GM19467 (cell line): ENCODE measurements around the gene AMELX.

Experiments used
- ATAC-seq: cut with Tn5 transposase; IDR thresholded peaks from one replicate; pipeline ENCODE4 v1.9.1; 2021; ENCODE audit warnings: mild to moderate bottlenecking, moderate library complexity; ENCODE audit not compliant: unreplicated experiment

The AMELX gene

DNA sequence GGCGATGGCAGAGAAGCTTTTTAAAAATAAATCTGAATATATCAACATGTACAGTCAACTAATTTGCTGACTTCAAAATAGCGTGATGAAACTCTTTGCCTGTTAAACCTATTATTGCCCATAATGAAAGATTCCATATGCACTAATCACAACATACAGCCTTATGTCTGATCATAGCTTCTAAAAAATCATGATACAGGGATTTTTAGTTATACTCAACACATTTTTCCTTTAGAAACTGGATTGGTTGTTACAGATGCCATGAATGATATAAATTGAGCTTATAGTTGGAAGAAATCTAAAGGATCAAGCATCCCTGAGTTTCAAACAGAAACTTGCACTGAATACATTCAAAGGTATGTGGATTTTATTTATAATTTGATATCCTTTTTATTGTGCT lies at the start of gene AMELX:
Gene AMELX (plus strand): TSS at position 301 of the 400 bp plus-strand sequence. CDS start 1,376 bp downstream, outside the sequence.
- no peak for ATAC-seq

GRCh38 chrX:11244636-11245035 lies 48.6 kb upstream of the AMELX start:
- ATAC-seq: no peak

- ATAC-seq: no peak
Measured at GRCh38 chrX:11254417-11255109, 38.6 kb upstream of the AMELX start.

- ATAC-seq: no peak
Measured at GRCh38 chrX:11257290-11257689, 35.9 kb upstream of the AMELX start.

DNA sequence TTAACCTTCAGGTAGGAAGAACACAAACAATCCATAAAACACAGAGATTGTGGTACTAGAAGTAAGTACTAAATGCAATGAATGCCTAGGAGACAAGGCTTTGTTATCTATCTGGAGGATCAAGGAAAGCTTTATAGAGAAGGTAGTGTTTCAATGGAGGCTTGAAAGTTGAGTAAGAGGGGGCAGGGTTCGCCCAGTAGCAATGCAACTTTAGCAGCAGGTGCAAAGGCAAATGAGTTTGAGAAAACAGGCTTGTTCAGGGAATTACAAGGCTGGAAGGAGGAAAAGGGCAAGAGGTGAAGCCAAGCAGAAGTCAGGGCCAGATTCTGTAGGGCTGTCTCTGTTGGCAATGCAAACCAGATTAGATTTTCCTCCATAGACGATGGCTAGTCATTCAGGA lies 35.5 kb upstream of the AMELX start:
- ATAC-seq: no peak

GRCh38 chrX:11259437-11259836 lies 33.8 kb upstream of the AMELX start:
- no peak for ATAC-seq

DNA sequence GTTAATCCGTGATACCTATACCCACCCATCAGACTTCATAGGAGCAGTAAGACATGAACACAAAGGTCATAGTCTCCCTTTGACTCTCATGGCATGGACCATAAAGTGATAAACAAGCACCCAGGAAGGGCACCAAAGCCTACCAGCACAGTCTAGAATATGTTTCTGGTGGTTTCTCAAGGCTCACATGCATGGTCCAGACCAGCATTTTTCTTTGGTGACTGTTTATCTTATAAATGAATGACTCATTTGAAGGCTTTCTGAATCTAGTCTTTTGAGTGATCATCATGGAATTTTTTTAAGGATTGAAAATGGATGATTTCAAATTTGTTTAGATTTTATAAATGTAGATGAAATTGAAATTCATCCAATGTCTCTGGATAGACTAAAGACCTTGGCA lies 32.0 kb upstream of the AMELX start:
- ATAC-seq: no peak

GRCh38 chrX:11264925-11265324 lies 28.3 kb upstream of the AMELX start:
- no peak for ATAC-seq

GRCh38 chrX:11265352-11265751 lies 27.9 kb upstream of the AMELX start:
- ATAC-seq: no peak

- no peak for ATAC-seq
Measured at GRCh38 chrX:11266573-11267003, 26.6 kb upstream of the AMELX start.

- no peak for ATAC-seq
Measured at GRCh38 chrX:11267425-11267824, 25.8 kb upstream of the AMELX start.

DNA sequence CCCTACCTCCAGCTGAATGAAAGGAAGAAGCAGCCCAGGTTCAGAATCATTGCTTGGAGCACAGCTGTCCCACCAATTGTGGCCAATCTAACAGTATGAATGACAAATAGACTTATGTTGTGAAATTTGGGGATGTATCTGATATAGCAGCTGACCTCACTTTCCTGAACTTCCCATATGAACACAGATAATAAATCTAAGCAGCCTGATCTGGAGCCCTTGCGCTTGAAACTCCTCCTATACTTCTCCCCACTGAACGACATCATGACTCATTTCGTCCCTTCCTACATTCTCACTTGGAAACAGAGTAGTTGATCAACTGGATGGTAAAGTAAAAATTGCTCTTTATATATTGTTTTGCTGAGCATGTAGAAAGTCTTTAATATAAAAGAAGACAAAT lies 24.2 kb upstream of the AMELX start:
- no peak for ATAC-seq

DNA sequence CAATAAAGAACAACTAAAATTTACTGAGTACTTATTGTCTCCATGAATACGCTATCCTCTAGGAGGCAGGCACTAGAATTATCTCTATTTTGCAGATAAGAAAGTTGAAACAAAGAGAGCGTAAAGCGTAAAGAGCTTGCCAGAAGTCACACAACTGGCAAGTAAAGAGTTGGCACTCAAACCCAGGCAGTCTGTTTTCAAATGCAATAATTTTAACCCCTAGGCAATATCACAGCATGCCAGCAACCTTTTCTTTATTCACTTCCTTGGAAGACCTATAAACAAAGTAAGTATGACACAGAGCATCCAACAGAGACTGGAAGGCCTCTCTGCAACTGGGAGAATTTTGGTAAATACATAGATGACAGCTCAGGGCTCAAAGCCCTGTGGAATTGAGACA lies 23.2 kb upstream of the AMELX start:
- no peak for ATAC-seq

DNA sequence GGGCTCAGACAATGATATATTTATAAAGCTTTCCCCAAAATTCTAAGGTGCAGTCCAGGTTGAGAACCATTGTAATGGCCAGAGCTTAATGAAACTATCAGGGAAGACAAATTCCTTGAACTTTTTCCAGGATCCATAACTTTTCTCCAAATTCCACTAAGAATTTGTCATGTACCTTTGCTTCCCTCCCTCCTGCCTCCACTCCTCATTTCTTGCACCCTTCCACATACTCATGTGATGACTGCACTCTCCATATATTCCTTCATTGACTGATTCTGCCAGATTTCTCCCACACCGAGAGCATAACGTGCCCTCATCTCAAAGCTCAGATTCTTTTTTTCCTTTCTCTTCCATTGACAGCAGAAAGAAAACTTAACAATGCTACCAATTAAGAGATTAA lies 20.9 kb upstream of the AMELX start:
- ATAC-seq: no peak

DNA sequence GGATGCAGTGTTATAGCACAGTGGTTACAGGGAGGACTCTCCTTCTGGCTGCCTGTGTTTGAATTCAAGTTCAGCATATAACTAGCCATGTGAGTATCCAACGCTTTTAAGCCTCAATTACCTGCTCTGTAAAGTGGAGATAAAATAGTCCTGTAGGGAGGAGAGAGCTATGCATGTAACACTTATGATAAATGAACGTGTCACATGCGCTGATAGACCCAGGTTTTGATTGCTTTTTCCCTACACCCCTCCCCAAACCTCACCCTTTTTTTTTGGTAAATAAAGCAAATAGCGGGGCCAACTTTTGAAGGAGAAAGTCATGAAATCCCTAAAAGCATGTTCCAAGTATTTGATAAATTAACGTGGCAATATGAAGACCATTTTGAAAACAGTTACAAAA lies 20.4 kb upstream of the AMELX start:
- ATAC-seq: no peak

DNA sequence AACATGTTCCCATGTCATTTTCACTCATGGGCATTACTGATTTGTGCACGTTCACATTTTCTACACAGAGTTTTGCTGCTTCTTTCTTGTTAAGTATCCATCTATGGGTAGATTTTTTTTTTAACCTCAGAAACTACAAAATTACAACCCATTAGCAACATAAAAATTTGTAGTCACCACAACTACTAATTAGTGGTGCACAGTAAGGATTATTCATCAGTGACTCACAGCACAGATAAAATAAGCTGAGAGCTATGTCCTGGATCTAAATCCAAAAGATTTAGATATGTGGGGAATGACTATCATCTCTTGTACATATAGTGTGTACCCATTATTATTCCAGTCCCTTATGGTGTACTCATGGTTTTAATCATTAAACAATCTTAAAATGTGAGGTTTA lies 19.7 kb upstream of the AMELX start:
- ATAC-seq: no peak

GRCh38 chrX:11282043-11282442 lies 11.2 kb upstream of the AMELX start:
- ATAC-seq: no peak

- no peak for ATAC-seq
Measured at GRCh38 chrX:11285651-11286050, 7.6 kb upstream of the AMELX start.

DNA sequence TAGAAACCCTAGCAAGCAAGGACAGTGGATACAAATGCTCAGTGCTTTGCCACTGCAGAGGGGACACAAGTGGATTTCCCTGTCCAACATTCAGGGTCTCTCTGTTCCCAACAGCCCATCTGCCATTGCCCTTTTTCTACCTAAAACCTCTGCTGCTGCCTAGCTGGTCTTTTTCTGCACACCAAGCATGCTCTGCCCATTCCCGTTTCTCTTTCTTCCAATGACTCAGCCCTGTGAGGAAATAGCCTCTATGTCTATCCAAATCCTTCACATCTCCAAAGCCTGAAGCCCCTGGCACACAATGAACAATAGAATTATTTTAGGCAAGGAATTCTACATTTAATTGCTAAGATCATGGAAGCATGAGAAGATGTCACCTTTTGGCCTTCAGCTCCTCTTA lies 5.7 kb upstream of the AMELX start:
- ATAC-seq: no peak

GRCh38 chrX:11290416-11291102 lies 2.7 kb upstream of the AMELX start:
- no peak for ATAC-seq

DNA sequence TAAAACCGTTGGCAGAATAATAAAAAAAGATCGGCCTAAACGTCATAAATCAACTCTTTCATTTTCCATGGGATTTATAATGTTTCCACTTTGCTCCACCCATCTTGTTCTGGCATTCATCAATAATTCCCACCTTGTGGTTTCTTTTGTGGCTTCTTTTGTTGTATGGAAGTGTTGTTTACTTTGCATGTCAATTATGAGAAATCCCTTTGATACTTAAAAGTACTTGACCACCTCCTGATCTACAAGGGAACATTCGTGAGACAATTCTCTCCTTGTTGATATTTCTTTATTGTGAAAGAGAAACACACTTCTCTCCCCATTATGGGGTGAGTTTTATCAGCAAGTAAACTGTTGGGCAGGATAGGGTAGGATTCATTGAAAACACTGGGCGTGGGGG lies 2.8 kb downstream of the AMELX start:
- ATAC-seq: no peak

DNA sequence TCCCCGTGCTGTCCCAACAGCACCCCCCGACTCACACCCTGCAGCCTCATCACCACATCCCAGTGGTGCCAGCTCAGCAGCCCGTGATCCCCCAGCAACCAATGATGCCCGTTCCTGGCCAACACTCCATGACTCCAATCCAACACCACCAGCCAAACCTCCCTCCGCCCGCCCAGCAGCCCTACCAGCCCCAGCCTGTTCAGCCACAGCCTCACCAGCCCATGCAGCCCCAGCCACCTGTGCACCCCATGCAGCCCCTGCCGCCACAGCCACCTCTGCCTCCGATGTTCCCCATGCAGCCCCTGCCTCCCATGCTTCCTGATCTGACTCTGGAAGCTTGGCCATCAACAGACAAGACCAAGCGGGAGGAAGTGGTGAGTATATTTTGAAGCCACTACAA lies 5.4 kb downstream of the AMELX start:
- no peak for ATAC-seq

- no peak for ATAC-seq
Measured at GRCh38 chrX:11304829-11305228, 11.6 kb downstream of the AMELX start.
